Measurements from ENCODE around the gene ZNF750.

Gene ZNF750

GRCh38 chr17:82873521-82873920, 33.7 kb upstream of the ZNF750 start:
- no peak for TF ChIP-seq YY1 (IDR thresholded peaks at IDR 0.05; ENCODE audit: low read depth)
- TF ChIP-seq EGR1 (IDR thresholded peaks at IDR 0.05), result no peak
- TF ChIP-seq CEBPB (IDR thresholded peaks at IDR 0.05), result no peak
- TF ChIP-seq, protein P1, sequence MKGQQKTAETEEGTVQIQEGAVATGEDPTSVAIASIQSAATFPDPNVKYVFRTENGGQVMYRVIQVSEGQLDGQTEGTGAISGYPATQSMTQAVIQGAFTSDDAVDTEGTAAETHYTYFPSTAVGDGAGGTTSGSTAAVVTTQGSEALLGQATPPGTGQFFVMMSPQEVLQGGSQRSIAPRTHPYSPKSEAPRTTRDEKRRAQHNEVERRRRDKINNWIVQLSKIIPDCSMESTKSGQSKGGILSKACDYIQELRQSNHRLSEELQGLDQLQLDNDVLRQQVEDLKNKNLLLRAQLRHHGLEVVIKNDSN (IDR thresholded peaks at IDR 0.05), result no peak
- TF ChIP-seq CREB1 (IDR thresholded peaks at IDR 0.05; ENCODE audit: low read depth), result no peak
- no peak for TF ChIP-seq TCF12 (IDR thresholded peaks at IDR 0.05; ENCODE audit: low read depth)
- TF ChIP-seq TAF1 (IDR thresholded peaks at IDR 0.05; ENCODE audit: low read depth), result no peak
- no peak for TF ChIP-seq FOXM1 (IDR thresholded peaks at IDR 0.05; ENCODE audit: borderline replicate concordance, low read depth)
- TF ChIP-seq EP300 (IDR thresholded peaks at IDR 0.05; ENCODE audit: borderline replicate concordance), result no peak
- TF ChIP-seq TEAD4 (IDR thresholded peaks at IDR 0.05), result no peak
- no peak for TF ChIP-seq ZBTB7A (IDR thresholded peaks at IDR 0.05; ENCODE audit: low read depth)
- TF ChIP-seq, protein P2, sequence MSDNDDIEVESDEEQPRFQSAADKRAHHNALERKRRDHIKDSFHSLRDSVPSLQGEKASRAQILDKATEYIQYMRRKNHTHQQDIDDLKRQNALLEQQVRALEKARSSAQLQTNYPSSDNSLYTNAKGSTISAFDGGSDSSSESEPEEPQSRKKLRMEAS (IDR thresholded peaks at IDR 0.05), result no peak
- no peak for TF ChIP-seq RAD21 (IDR thresholded peaks at IDR 0.05; ENCODE audit: low read depth)
- TF ChIP-seq, protein P3, sequence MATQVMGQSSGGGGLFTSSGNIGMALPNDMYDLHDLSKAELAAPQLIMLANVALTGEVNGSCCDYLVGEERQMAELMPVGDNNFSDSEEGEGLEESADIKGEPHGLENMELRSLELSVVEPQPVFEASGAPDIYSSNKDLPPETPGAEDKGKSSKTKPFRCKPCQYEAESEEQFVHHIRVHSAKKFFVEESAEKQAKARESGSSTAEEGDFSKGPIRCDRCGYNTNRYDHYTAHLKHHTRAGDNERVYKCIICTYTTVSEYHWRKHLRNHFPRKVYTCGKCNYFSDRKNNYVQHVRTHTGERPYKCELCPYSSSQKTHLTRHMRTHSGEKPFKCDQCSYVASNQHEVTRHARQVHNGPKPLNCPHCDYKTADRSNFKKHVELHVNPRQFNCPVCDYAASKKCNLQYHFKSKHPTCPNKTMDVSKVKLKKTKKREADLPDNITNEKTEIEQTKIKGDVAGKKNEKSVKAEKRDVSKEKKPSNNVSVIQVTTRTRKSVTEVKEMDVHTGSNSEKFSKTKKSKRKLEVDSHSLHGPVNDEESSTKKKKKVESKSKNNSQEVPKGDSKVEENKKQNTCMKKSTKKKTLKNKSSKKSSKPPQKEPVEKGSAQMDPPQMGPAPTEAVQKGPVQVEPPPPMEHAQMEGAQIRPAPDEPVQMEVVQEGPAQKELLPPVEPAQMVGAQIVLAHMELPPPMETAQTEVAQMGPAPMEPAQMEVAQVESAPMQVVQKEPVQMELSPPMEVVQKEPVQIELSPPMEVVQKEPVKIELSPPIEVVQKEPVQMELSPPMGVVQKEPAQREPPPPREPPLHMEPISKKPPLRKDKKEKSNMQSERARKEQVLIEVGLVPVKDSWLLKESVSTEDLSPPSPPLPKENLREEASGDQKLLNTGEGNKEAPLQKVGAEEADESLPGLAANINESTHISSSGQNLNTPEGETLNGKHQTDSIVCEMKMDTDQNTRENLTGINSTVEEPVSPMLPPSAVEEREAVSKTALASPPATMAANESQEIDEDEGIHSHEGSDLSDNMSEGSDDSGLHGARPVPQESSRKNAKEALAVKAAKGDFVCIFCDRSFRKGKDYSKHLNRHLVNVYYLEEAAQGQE (IDR thresholded peaks at IDR 0.05; ENCODE audit: low read depth), result no peak
- TF ChIP-seq NFIC (IDR thresholded peaks at IDR 0.05), result no peak

DNA sequence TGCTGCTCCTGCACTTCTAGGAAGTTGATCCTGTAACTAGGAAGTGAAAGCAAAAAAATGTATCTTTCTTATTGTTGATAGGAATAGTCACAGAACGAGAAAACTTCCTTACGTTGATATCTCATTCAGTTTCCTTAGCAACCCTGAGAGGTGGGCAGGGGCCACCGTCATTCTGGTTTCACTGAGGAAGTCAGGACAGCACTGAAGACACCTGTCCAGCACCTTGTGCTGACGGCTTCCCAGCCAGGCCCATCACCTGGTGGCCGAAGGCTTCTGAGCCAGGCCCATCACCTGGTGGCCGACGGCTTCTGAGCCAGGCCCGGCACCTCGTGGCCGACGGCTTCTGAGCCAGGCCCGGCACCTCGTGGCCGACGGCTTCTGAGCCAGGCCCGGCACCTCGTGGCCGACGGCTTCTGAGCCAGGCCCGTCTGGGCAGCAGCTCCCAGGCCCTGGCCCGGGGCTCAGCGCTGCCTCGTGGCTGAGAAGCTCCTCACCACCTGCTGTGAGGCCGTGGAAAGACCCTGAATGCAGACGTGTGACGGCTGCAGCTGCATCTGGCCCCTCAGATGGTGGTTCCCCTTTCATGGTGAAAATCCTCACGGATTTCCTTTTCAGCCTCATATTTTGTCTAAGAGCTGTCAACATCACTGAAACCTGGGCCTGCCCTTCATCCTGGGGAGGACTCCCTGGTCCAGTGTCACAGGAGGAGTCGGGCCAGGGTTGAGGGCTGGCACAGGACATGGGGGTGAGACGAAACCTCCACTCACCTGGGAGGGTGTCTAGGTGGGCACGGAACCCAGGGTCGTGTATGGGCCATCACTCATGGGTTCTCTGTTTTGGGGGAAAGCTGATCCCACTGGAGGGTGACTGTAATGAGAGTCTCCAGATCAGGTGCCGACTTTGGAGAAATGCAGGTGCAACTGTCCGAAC, 33.0 kb upstream of the ZNF750 start:
- TF ChIP-seq CREB1 (IDR thresholded peaks at IDR 0.05; ENCODE audit: low read depth) (no peak), NFIC (IDR thresholded peaks at IDR 0.05) (no peak), EP300 (IDR thresholded peaks at IDR 0.05; ENCODE audit: borderline replicate concordance) (no peak), CEBPB (IDR thresholded peaks at IDR 0.05) (no peak), YY1 (IDR thresholded peaks at IDR 0.05; ENCODE audit: low read depth) (no peak), FOXM1 (IDR thresholded peaks at IDR 0.05; ENCODE audit: borderline replicate concordance, low read depth) (no peak), TEAD4 (IDR thresholded peaks at IDR 0.05) (no peak), TCF12 (IDR thresholded peaks at IDR 0.05; ENCODE audit: low read depth) (no peak), EGR1 (IDR thresholded peaks at IDR 0.05) (no peak), ZBTB7A (IDR thresholded peaks at IDR 0.05; ENCODE audit: low read depth) (no peak), TAF1 (IDR thresholded peaks at IDR 0.05; ENCODE audit: low read depth) (no peak)
- TF ChIP-seq, protein P2 (IDR thresholded peaks at IDR 0.05), result no peak
- TF ChIP-seq, protein P3 (IDR thresholded peaks at IDR 0.05; ENCODE audit: low read depth), result no peak
- TF ChIP-seq, protein P1 (IDR thresholded peaks at IDR 0.05), result no peak

- TF ChIP-seq RAD21 (IDR thresholded peaks at IDR 0.05; ENCODE audit: low read depth) (no peak), TCF12 (IDR thresholded peaks at IDR 0.05; ENCODE audit: low read depth) (no peak), EP300 (IDR thresholded peaks at IDR 0.05; ENCODE audit: borderline replicate concordance) (no peak), FOXM1 (IDR thresholded peaks at IDR 0.05; ENCODE audit: borderline replicate concordance, low read depth) (no peak), TAF1 (IDR thresholded peaks at IDR 0.05; ENCODE audit: low read depth) (no peak), CREB1 (IDR thresholded peaks at IDR 0.05; ENCODE audit: low read depth) (no peak), ZBTB7A (IDR thresholded peaks at IDR 0.05; ENCODE audit: low read depth) (no peak), TEAD4 (IDR thresholded peaks at IDR 0.05) (no peak), EGR1 (IDR thresholded peaks at IDR 0.05) (no peak), NFIC (IDR thresholded peaks at IDR 0.05) (no peak), CEBPB (IDR thresholded peaks at IDR 0.05) (no peak)
- TF ChIP-seq, protein P1 (IDR thresholded peaks at IDR 0.05), result no peak
- TF ChIP-seq, protein P3 (IDR thresholded peaks at IDR 0.05; ENCODE audit: low read depth), result no peak
- TF ChIP-seq, protein P2 (IDR thresholded peaks at IDR 0.05), result no peak
Measured at GRCh38 chr17:82871776-82872561, 32.1 kb upstream of the ZNF750 start.
